AG04450 (cell line): ENCODE measurements around the gene FABP1. TPM values are rescaled to one million over a fixed set of nuclear protein-coding genes. Genes with fewer than 3 reads are reported as not detected.
A peak's percentile ranks its signal among the peaks of the same experiment; 100 is the strongest.

Experiments used
- CTCF ChIA-PET: fragments of 300-600, 350-600 bp; formaldehyde crosslinking; extraction: SDS; loops from one replicate; lab custom pipeline; 2022; ENCODE audit warnings: antibody characterized with exemption, inconsistent platforms; lab: Charles Lee
- POLR2A ChIA-PET: fragments of 350-600 bp; formaldehyde crosslinking; extraction: SDS; loops from one replicate; lab custom pipeline; 2021; ENCODE audit warnings: antibody characterized with exemption, inconsistent platforms; lab: Yijun Ruan, JAX
- DNase-seq: peaks from one replicate; pipeline ENCODE4 v3.0.0-alpha.2; 2011; ENCODE audit warnings: low read depth, low spot score
- H3K27ac ChIP-seq: one replicate; pipeline ENCODE4 v1.5.1; 2012; ENCODE audit warnings: low read depth, low read length, control low read depth
- H3K27me3 ChIP-seq: one replicate; pipeline ENCODE4 v1.6.0; 2012; ENCODE audit warnings: low read length; ENCODE audit not compliant: control insufficient read depth, insufficient read depth
- H3K4me3 ChIP-seq: 2 replicates; pipeline ENCODE4 v1.5.1; 2011; ENCODE audit warnings: mild to moderate bottlenecking, low read depth, low read length, control low read depth
- H3K9me3 ChIP-seq: 2 replicates; pipeline ENCODE4 v1.5.1; 2012; ENCODE audit warnings: low read length; ENCODE audit not compliant: control insufficient read depth, insufficient read depth
- CTCF ChIP-seq: IDR thresholded peaks from 2 replicates; pipeline ENCODE4 v1.5.1; 2011; ENCODE audit warnings: low read depth, low read length, control low read depth, inconsistent platforms
- polyA plus RNA-seq: library from polyadenylated mRNA; depleted of rRNA; stranded (reverse); fragments of >200 nt; gene quantifications from 2 replicates; pipeline ENCODE4 v1.2.3, GENCODE V29; 2011

Gene FABP1
- polyA plus RNA-seq, 1 experiment = not detected

GRCh38 chr2:88161446-88162244, 33.8 kb upstream of the FABP1 start:
- POLR2A ChIA-PET = no interaction called here
- TF ChIP-seq CTCF = no peak
- DNase-seq = no peak
- Histone ChIP-seq H3K4me3 (no peak overlapping the region), H3K27ac (no peak overlapping the region), H3K9me3 (no peaks in the 10 kb centered on the region), H3K27me3 (peaks cover 5% of the 10 kb centered on the region)
- CTCF ChIA-PET = interaction anchor here (0.8 to 8.9 kb wide), 2 partner anchors 12 to 102 kb away, joined by 5 to 139 read pairs; no protein-coding TSS in a partner anchor

- POLR2A ChIA-PET = no interaction called here
These were observed 32.7 kb upstream of the FABP1 start for GRCh38 chr2:88160517-88160916.

GRCh38 chr2:88159955-88160415, 32.1 kb upstream of the FABP1 start:
- DNase-seq = peak; percentile 30
- Histone ChIP-seq H3K9me3 (no peaks in the 10 kb centered on the region), H3K27ac (no peak overlapping the region), H3K4me3 (no peak overlapping the region), H3K27me3 (peaks cover 5% of the 10 kb centered on the region)
- POLR2A ChIA-PET = no interaction called here
- TF ChIP-seq CTCF = peak; percentile 90
- CTCF ChIA-PET = interaction anchor here (1.0 to 8.9 kb wide), 7 partner anchors 8 to 411 kb away, joined by 3 to 139 read pairs (median 3); partner anchors contain the start of gene THNSL2

More at GRCh38 chr2:88160517-88160916, 32.7 kb upstream of the FABP1 start:
- no peak for TF ChIP-seq CTCF
- H3K9me3 ChIP-seq = no peaks in the 10 kb centered on the region
- no peak overlapping the region for H3K4me3 ChIP-seq
- H3K27me3 ChIP-seq = peaks cover 5% of the 10 kb centered on the region
- H3K27ac ChIP-seq = no peak overlapping the region
- no peak for DNase-seq
- CTCF ChIA-PET = interaction anchor here (0.7 to 8.9 kb wide), 7 partner anchors 8 to 411 kb away, joined by 3 to 139 read pairs (median 3); partner anchors contain the start of gene THNSL2

- DNase-seq = no peak
- CTCF ChIA-PET = interaction anchor here (1.0 to 8.9 kb wide), 6 partner anchors 9 to 109 kb away, joined by 3 to 139 read pairs (median 3); partner anchors contain the start of gene THNSL2
- POLR2A ChIA-PET = no interaction called here
- TF ChIP-seq CTCF = no peak
- Histone ChIP-seq H3K27ac (no peak overlapping the region), H3K27me3 (peaks cover 5% of the 10 kb centered on the region), H3K9me3 (no peaks in the 10 kb centered on the region), H3K4me3 (no peak overlapping the region)
These were observed 31.6 kb upstream of the FABP1 start for GRCh38 chr2:88159481-88159880.
